ENCODE measurements around the gene HSCB. TPM values are rescaled to one million over a fixed set of nuclear protein-coding genes. Genes with fewer than 3 reads are reported as not detected.
"Not testable (repeated sequence)": the region's sequence is repeated elsewhere in the genome, so short reads cannot be mapped to it uniquely, and the experiment has no call there.

The HSCB gene, protein sequence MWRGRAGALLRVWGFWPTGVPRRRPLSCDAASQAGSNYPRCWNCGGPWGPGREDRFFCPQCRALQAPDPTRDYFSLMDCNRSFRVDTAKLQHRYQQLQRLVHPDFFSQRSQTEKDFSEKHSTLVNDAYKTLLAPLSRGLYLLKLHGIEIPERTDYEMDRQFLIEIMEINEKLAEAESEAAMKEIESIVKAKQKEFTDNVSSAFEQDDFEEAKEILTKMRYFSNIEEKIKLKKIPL
- 30.3 and 32.9 TPM in 2 replicates for total RNA-seq (2014; rRNA removed; shearing (Covaris generic))
- polyA plus RNA-seq (2015; cell fraction: cytosol; rRNA removed): 22.3 and 27.8 TPM in 2 replicates
- 3.9 TPM in 2 replicates for polyA plus RNA-seq (2015; cell fraction: nucleus; rRNA removed)

GRCh38 chr22:28741785-28742561, at the start of gene HSCB, which contains the start of gene CHEK2:
Gene HSCB (plus strand): TSS chr22:28742039. CDS start chr22:28742096, 57 bp downstream.
Gene CHEK2 (minus strand): TSS chr22:28741820. CDS start chr22:28734721, 7,099 bp downstream.
- in situ Hi-C loops (cut with HindIII; ENCODE audit: low pct_unique_long_range_greater_than_20kb, low sequenced_read_pairs): no loop called here

GRCh38 chr22:28693041-28693760, 48.6 kb upstream of the HSCB start:
- DNase-seq (ENCODE audit: low read depth, low spot score); in situ Hi-C loops (cut with HindIII; ENCODE audit: low pct_unique_long_range_greater_than_20kb, low sequenced_read_pairs): not testable (repeated sequence)

More at GRCh38 chr22:28741785-28742561, at the start of gene HSCB, which contains the start of gene CHEK2:
- DNase-seq (ENCODE audit: low read depth, low spot score): peak; percentile 100

GRCh38 chr22:28702891-28703290, 38.9 kb upstream of the HSCB start:
- in situ Hi-C loops (cut with HindIII; ENCODE audit: low pct_unique_long_range_greater_than_20kb, low sequenced_read_pairs): no loop called here
- no peak for DNase-seq (ENCODE audit: low read depth, low spot score)

DNA sequence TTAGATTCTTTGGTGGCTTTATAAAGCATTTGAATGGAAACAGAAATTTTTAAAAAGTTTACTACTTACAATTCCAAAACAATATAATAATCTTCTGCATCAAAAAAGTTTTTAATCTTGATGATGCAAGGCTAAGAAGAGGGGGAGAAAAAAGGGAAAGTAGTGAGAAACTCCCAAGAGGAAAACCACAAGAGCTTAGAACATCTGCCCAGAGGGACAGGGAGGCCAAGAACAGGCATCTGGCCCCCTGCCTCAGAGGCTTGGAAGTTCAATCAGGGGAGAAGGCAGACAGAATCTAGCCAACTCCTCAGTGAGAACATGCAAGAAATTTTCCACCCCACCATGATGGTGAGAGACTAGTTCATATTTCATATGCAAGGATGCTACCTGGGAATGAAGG, 38.4 kb upstream of the HSCB start:
- DNase-seq (ENCODE audit: low read depth, low spot score): no peak
- in situ Hi-C loops (cut with HindIII; ENCODE audit: low pct_unique_long_range_greater_than_20kb, low sequenced_read_pairs): no loop called here

DNA sequence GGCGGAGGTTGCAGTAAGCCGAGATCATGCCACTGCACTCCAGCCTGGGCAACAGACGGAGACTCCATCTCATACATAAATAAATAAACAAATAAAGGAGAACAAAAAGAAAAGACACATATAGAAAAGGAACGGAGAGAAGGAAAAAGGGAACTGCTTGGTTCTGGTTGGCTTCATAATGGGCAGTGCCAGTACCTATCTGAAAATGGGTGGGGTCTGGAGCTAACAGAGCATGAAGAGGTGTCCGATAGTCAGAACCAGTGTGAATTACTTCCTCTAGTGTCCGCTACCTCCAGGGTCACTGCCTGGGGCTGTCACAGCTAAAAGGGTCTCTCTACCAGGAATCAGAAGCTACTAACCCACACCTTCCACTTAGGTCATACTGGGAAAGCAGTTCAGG, 35.0 kb upstream of the HSCB start:
- in situ Hi-C loops (cut with HindIII; ENCODE audit: low pct_unique_long_range_greater_than_20kb, low sequenced_read_pairs): no loop called here
- no peak for DNase-seq (ENCODE audit: low read depth, low spot score)

- in situ Hi-C loops (cut with HindIII; ENCODE audit: low pct_unique_long_range_greater_than_20kb, low sequenced_read_pairs): no loop called here
- no peak for DNase-seq (ENCODE audit: low read depth, low spot score)
Measured at GRCh38 chr22:28710107-28710506, 31.7 kb upstream of the HSCB start.

GRCh38 chr22:28710576-28711191, 31.2 kb upstream of the HSCB start:
- DNase-seq (ENCODE audit: low read depth, low spot score): no peak
- in situ Hi-C loops (cut with HindIII; ENCODE audit: low pct_unique_long_range_greater_than_20kb, low sequenced_read_pairs): no loop called here

GRCh38 chr22:28711341-28711740, 30.5 kb upstream of the HSCB start:
- in situ Hi-C loops (cut with HindIII; ENCODE audit: low pct_unique_long_range_greater_than_20kb, low sequenced_read_pairs): no loop called here

GRCh38 chr22:28711820-28712777, 29.7 kb upstream of the HSCB start:
- in situ Hi-C loops (cut with HindIII; ENCODE audit: low pct_unique_long_range_greater_than_20kb, low sequenced_read_pairs): no loop called here
- DNase-seq (ENCODE audit: low read depth, low spot score): peak; percentile 74

More at GRCh38 chr22:28711341-28711740, 30.5 kb upstream of the HSCB start:
- DNase-seq (ENCODE audit: low read depth, low spot score): no peak

- in situ Hi-C loops (cut with HindIII; ENCODE audit: low pct_unique_long_range_greater_than_20kb, low sequenced_read_pairs): no loop called here
- DNase-seq (ENCODE audit: low read depth, low spot score): no peak
Measured at GRCh38 chr22:28714043-28714628, 27.7 kb upstream of the HSCB start.

DNA sequence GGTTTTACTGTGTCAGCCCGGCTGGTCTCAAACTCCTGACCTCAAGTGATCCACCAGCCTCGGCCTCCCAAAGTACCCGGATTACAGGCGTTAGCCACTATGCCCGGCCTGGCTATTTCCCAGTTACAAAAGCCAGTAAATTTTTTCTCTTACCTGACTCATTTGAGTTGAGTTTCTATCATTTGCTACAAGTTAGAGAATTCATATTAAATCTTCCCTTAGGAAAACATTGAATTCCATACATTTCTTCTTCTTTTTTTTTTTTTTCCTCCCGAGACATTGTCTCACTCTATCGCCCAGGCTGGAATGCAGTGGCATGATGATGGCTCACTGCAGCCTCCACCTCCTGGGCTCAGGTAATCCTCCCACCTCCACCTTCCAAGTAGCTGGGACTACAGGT, 26.2 kb upstream of the HSCB start:
- no peak for DNase-seq (ENCODE audit: low read depth, low spot score)
- in situ Hi-C loops (cut with HindIII; ENCODE audit: low pct_unique_long_range_greater_than_20kb, low sequenced_read_pairs): no loop called here

DNA sequence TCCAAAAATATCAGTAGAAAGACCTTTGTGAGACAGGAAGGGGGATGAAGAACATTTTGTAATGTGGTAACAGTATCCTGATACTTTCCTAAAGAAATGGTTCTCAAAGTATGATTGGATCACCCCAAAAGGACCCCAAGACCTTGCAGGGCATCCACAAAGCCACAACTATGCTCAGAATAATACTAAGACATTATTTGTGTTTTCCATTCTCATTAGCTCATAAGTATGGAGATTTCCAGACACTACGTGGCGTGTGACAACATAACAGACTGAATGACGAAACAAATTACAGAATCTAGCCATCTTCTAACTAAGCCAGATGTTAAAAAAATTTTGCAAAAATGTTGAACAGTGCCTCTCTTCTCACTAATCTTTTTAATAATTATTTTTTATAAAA, 25.2 kb upstream of the HSCB start:
- in situ Hi-C loops (cut with HindIII; ENCODE audit: low pct_unique_long_range_greater_than_20kb, low sequenced_read_pairs): no loop called here
- no peak for DNase-seq (ENCODE audit: low read depth, low spot score)

- no peak for DNase-seq (ENCODE audit: low read depth, low spot score)
- in situ Hi-C loops (cut with HindIII; ENCODE audit: low pct_unique_long_range_greater_than_20kb, low sequenced_read_pairs): no loop called here
Measured at GRCh38 chr22:28718044-28718443, 23.8 kb upstream of the HSCB start.

DNA sequence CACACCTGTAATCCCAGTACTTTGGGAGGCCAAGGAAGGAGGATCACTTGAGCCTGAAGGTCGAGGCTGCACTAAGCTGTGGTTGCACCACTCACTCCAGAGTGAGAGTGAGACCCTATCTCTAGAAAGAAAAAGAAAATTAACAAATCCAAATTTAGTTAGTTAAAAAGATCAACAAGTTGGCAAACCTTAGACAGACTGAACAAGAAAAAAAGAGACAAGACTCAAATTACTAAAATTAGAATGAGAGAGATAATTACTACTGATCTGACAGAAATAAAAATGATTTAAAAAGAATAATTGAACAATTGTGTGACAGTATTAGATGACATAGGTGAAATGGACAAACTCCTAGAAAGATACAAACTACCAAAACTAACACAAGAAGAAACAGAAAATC, 13.8 kb upstream of the HSCB start:
- in situ Hi-C loops (cut with HindIII; ENCODE audit: low pct_unique_long_range_greater_than_20kb, low sequenced_read_pairs): no loop called here
- DNase-seq (ENCODE audit: low read depth, low spot score): no peak

DNA sequence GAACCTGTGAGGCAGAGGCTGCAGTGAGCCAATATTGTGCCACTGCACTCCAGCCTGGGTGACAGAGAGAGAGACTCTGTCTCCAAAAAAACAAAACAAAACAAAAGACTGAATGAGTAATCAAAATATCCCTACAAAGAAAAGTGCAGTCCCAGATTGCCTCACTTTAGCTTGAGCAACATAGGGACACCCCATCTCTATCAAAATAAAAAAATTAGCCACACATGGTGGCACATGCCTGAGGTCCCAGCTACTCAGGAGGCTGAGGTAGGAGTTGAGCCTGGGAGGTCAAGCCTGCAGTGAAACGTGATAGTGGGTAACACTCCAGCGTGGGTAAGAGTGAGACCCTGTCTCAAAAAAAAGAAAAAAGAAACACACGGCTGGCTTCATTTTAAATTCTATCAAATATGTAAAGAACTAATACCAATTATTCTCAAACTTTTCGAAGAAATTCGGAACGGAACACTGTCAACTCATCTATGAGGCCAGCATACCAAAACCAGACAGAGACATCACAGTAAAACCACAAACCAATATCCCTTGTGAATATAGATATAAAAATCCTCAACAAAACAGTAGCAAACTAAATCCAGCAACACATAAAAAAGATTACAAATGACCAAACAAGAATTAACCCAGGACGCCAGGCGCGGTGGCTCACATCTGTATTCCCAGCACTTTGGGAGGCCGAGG, 13.1 kb upstream of the HSCB start:
- DNase-seq (ENCODE audit: low read depth, low spot score): no peak
- in situ Hi-C loops (cut with HindIII; ENCODE audit: low pct_unique_long_range_greater_than_20kb, low sequenced_read_pairs): no loop called here

DNA sequence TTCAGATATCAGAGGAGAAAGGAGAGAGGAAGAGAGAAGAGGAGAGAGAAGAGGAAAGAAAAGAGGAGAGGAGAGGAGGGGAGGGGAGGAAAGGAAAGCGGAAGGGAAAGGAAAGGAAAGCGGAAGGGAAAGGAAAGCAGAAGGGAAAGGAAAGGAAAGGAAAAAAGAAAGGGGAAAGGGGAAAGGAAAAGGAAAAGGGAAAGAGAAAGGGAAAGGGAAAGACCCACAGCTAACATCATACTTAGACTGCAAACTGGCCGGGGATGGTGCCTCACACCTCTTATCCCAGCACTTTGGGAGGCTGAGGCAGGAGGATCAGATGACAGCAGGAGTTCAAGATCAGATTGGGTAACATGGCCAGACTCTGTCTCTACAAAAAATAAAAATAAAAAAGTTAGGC, 11.7 kb upstream of the HSCB start:
- no peak for DNase-seq (ENCODE audit: low read depth, low spot score)
- in situ Hi-C loops (cut with HindIII; ENCODE audit: low pct_unique_long_range_greater_than_20kb, low sequenced_read_pairs): no loop called here
